Kidney epithelial cell (primary cell): ENCODE results near the gene STX5. TPM values are rescaled to one million over a fixed set of nuclear protein-coding genes. Genes with fewer than 3 reads are reported as not detected.
A peak's percentile ranks its signal among the peaks of the same experiment; 100 is the strongest.

Experiments
- DNase-seq: peaks from one replicate; pipeline ENCODE4 v3.0.0-alpha.2; 2010; ENCODE audit warnings: low read depth
- H3K27me3 ChIP-seq: 2 replicates; pipeline ENCODE4 v1.6.0; 2011; ENCODE audit warnings: low read length; ENCODE audit not compliant: control insufficient read depth, insufficient read depth
- H3K36me3 ChIP-seq: 2 replicates; pipeline ENCODE4 v1.5.1; 2011; ENCODE audit warnings: low read length; ENCODE audit not compliant: control insufficient read depth, insufficient read depth
- H3K4me3 ChIP-seq: 2 replicates; pipeline ENCODE4 v1.5.1; 2011; ENCODE audit warnings: low read depth, mild to moderate bottlenecking, control low read depth, low read length
- total RNA-seq: library from RNA; depleted of rRNA; stranded (reverse); fragments of >200 nt; gene quantifications from 2 replicates; pipeline ENCODE4 v1.2.3, GENCODE V29; 2015
- TF ChIP-seq, protein P1 (sequence below): IDR thresholded peaks from 2 replicates; pipeline ENCODE4 v1.5.1; 2011; ENCODE audit warnings: mild to moderate bottlenecking, moderate library complexity, low read length, control low read depth, inconsistent platforms; ENCODE audit not compliant: insufficient read depth, poor library complexity, severe bottlenecking

Gene STX5
- total RNA-seq, 1 donor from 2014 or later: 30.2 TPM

DNA sequence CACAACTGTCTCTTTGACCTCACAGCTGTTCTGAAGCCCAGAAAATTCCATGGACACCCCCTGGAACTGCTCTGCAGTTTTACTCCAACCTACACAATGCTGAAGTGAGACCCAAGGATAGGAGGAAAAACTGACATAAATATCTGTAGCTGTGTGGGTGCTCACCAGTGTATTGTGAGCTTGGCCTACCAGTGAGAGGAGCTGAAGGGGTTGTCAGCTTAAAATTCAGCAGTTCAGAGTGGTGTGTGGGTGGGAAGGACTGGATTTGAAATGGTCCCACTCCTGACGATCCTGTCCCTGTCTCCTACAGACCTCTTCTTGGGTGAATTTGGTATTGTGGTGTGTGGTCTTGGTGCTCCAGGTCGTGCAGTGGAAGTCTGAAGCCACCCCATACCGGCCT, 42.3 kb downstream of the STX5 start:
- peaks cover 1% of the 10 kb centered on the region for H3K36me3 ChIP-seq
- H3K4me3 ChIP-seq: no peak overlapping the region
- no peak for DNase-seq
- TF ChIP-seq, protein P1, sequence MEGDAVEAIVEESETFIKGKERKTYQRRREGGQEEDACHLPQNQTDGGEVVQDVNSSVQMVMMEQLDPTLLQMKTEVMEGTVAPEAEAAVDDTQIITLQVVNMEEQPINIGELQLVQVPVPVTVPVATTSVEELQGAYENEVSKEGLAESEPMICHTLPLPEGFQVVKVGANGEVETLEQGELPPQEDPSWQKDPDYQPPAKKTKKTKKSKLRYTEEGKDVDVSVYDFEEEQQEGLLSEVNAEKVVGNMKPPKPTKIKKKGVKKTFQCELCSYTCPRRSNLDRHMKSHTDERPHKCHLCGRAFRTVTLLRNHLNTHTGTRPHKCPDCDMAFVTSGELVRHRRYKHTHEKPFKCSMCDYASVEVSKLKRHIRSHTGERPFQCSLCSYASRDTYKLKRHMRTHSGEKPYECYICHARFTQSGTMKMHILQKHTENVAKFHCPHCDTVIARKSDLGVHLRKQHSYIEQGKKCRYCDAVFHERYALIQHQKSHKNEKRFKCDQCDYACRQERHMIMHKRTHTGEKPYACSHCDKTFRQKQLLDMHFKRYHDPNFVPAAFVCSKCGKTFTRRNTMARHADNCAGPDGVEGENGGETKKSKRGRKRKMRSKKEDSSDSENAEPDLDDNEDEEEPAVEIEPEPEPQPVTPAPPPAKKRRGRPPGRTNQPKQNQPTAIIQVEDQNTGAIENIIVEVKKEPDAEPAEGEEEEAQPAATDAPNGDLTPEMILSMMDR: no peak
- H3K27me3 ChIP-seq: no peaks in the 10 kb centered on the region

DNA sequence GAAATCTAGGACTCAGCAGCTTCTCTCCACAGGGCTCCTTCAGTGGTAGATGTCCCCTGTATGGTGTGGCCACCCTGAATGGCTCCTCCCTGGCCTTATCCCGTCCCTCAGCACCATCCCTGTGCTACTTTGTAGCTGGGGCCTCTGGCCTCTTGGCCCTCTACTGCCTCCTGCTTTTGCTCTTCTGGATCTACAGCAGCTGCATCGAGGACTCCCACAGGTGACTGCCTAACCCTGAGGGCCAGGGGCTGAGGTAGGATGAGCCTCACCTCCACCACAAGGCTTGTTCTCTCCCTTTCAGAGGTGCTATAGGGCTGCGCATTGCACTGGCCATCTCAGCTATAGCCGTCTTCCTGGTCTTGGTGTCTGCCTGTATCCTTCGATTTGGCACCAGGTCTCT, 42.9 kb downstream of the STX5 start:
- no peak overlapping the region for H3K4me3 ChIP-seq

DNA sequence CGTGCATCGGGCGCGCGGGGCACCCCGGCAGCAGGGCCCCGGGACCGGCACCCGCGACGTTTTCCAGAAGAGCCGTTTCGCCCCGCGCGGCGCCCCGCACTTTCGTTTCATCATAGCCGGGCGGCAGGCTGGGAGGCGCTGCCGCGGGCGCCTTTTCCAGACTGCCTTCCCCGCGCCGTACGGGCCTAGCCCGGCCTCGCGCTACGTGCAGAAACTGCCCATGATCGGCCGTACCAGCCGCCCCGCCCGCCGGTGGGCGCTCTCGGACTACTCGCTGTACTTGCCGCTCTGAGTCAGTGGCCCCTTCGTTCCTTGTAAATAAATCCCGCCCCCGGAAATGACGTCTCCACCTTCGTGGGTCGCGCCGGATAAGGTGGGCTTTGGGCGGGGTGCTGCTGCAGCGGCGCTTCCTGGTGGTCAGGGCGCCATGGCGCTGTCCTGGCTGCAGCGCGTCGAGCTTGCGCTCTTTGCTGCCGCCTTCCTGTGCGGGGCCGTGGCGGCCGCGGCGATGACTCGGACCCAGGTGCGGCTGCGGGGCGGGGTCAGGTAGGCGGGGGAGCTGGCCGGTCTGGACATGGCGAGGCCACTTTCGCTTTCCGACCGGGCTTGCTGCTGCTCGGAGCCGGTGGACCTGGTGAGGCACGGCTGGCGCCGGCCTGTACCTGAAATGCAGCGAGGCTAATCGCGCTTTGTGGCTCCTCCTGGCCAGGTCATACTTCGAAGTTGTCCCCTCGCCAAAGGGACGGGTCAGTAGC, 44.7 kb downstream of the STX5 start, which contains the start of gene TMEM179B:
Gene TMEM179B, plus strand, starts transcription at position 398 of the 755 bp plus-strand sequence. Its CDS starts 30 bp downstream, at position 428.
- peak; percentile 96 for DNase-seq
- TF ChIP-seq, protein P1: peak; percentile 79
- Histone ChIP-seq H3K36me3 (peaks cover 1% of the 10 kb centered on the region), H3K27me3 (no peaks in the 10 kb centered on the region), H3K4me3 (peak within 1 kb of the TSS; percentile 91)

More for the DNA sequence above, 42.9 kb downstream of the STX5 start:
- Histone ChIP-seq H3K36me3 (peaks cover 1% of the 10 kb centered on the region), H3K27me3 (no peaks in the 10 kb centered on the region)
- DNase-seq: no peak
- TF ChIP-seq, protein P1: no peak

DNA sequence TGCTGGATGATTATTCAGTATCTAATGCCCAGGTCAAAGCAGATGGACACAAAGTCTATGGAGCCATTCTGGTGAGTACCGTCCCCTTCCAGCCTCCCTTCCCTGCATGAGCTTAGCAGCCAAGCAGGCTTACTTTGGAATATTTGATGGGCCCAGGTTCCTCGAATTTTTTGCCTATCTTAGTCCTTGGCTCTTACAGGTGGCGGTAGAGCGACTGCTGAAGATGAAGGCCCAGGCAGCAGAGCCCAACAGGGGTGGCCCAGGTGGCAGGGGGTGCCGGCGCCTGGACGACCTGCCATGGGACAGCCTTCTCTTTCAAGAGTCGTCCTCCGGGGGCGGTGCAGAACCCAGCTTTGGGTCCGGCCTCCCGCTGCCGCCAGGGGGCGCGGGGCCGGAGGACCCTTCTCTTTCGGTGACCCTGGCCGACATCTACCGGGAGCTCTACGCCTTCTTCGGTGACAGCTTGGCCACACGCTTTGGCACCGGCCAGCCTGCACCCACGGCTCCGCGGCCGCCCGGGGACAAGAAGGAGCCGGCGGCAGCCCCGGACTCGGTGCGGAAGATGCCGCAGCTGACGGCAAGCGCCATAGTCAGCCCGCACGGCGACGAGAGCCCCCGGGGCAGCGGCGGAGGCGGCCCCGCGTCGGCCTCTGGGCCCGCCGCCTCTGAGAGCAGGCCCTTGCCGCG, 45.4 kb downstream of the STX5 start:
- H3K27me3 ChIP-seq: no peaks in the 10 kb centered on the region
- peaks cover 1% of the 10 kb centered on the region for H3K36me3 ChIP-seq
- TF ChIP-seq, protein P1: peak; percentile 100
- peak overlapping the region; percentile 91 for H3K4me3 ChIP-seq
- DNase-seq: no peak

DNA sequence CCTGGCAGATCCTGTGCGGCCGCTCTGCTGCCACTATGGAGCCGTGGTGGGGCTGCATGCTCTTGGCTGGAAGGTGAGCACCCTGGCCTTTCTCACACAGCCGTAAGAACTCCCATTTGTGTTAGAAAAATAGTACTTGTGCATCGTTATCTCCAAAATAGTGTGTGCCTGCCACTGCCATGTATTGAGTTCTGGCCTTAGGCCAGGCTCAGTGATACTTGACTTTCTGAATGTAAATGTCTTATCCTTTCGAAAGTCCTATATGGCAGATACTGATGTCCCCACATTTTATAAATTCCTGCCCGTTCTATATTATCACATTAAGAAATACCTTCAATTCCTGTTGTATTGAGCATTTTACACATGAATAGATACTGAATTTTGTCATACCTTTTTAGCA, 49.1 kb downstream of the STX5 start:
- no peak overlapping the region for H3K4me3 ChIP-seq
- no peaks in the 10 kb centered on the region for H3K27me3 ChIP-seq
- TF ChIP-seq, protein P1: no peak
- no peak for DNase-seq
- H3K36me3 ChIP-seq: peaks cover 2% of the 10 kb centered on the region
